Stomach (tissue), 4 donors: Measurements from ENCODE around the gene CNTN5.

ENCODE experiments used
- CTCF ChIP-seq, 7 experiments: fragments of 450-650 bp in 4 of 7; fragments of 200-600 bp in 3 of 7; sonication (generic) in 3 of 7; IDR thresholded peaks; one replicate each; pipeline ENCODE4 v1.5.1; 2016 to 2019; ENCODE audit warnings: antibody characterized with exemption in 7 of 7, control low read depth in 2 of 7, mild to moderate bottlenecking in 1 of 7
- POLR2A ChIP-seq, 4 donors: fragments of 450-650 bp; IDR thresholded peaks; one replicate each; pipeline ENCODE4 v1.6.1; 2016; ENCODE audit warnings: antibody characterized with exemption in 4 of 4, control low read depth in 2 of 4, mild to moderate bottlenecking in 1 of 4, moderate library complexity in 1 of 4
- POLR2AphosphoS5 ChIP-seq, 3 donors: sonication (generic); formaldehyde crosslinking; IDR thresholded peaks; one replicate each; pipeline ENCODE4 v1.6.1; 2016; ENCODE audit warnings: antibody characterized with exemption in 3 of 3

- TF ChIP-seq CTCF (IDR thresholded peaks at IDR 0.05) (no peak), POLR2A (IDR thresholded peaks at IDR 0.05) (no peak), POLR2AphosphoS5 (IDR thresholded peaks at IDR 0.05) (no peak)
Measured at GRCh38 chr11:99522467-99523173, 501.9 kb downstream of the CNTN5 start.
